Stimulated activated CD4-positive, alpha-beta T cell treated with anti-CD3 and anti-CD28 coated beads, Interleukin-12 subunit alpha, Interleukin-12 subunit beta, amount 100 ng/mL, for 4 hours (primary cell): ENCODE data around the gene RBM20.
"Not testable (repeated sequence)": the region's sequence is repeated elsewhere in the genome, so short reads cannot be mapped to it uniquely, and the experiment has no call there.

ENCODE experiments used
- DNase-seq: peaks from one replicate; pipeline ENCODE4 v3.0.0-alpha.2; 2020

RBM20 gene

GRCh38 chr10:110861476-110861875, 217.3 kb downstream of the RBM20 start:
- no peak for DNase-seq

GRCh38 chr10:110861930-110862649, 218.0 kb downstream of the RBM20 start:
- DNase-seq, result no peak

GRCh38 chr10:110862961-110863360, 218.8 kb downstream of the RBM20 start:
- DNase-seq, result no peak

- DNase-seq, result no peak
Observed at GRCh38 chr10:110863361-110863760, 219.2 kb downstream of the RBM20 start.

GRCh38 chr10:110863956-110864355, 219.8 kb downstream of the RBM20 start:
- no peak for DNase-seq

GRCh38 chr10:110864662-110865140, 220.6 kb downstream of the RBM20 start:
- no peak for DNase-seq

- DNase-seq, result no peak
Observed at GRCh38 chr10:110865186-110865808, 221.2 kb downstream of the RBM20 start.

- DNase-seq, result no peak
Observed at GRCh38 chr10:110865809-110866482, 221.8 kb downstream of the RBM20 start.

- not testable (repeated sequence) for DNase-seq
Observed at GRCh38 chr10:110867011-110867806, 223.1 kb downstream of the RBM20 start.

GRCh38 chr10:110867807-110868465, 223.8 kb downstream of the RBM20 start:
- DNase-seq, result no peak

GRCh38 chr10:110868981-110869380, 224.8 kb downstream of the RBM20 start:
- DNase-seq, result no peak

GRCh38 chr10:110870823-110871297, 226.7 kb downstream of the RBM20 start:
- DNase-seq, result no peak

GRCh38 chr10:110871298-110872084, 227.4 kb downstream of the RBM20 start, which contains the start of gene PDCD4:
Gene PDCD4, plus strand, starts transcription at chr10:110871928. Its CDS starts 4,100 bp downstream, at chr10:110876028.
- DNase-seq, result peak; percentile 93

GRCh38 chr10:110872145-110872983, 228.2 kb downstream of the RBM20 start:
- DNase-seq, result peak; percentile 59

- no peak for DNase-seq
Observed at GRCh38 chr10:110872984-110873923, 229.1 kb downstream of the RBM20 start.

GRCh38 chr10:110873951-110874350, 229.8 kb downstream of the RBM20 start:
- DNase-seq, result no peak

- no peak for DNase-seq
Observed at GRCh38 chr10:110876000-110876399, 231.9 kb downstream of the RBM20 start.

- DNase-seq, result no peak
Observed at GRCh38 chr10:110876788-110877187, 232.7 kb downstream of the RBM20 start.

- DNase-seq, result no peak
Observed at GRCh38 chr10:110880012-110880411, 235.9 kb downstream of the RBM20 start.
